GM19351 (cell line): Measurements from ENCODE around the gene SLAMF8.

Experiments used
- ATAC-seq: cut with Tn5 transposase; IDR thresholded peaks from one replicate; pipeline ENCODE4 v1.9.1; 2021; ENCODE audit warnings: mild to moderate bottlenecking, moderate library complexity; ENCODE audit not compliant: unreplicated experiment

Gene SLAMF8

GRCh38 chr1:159845751-159846629 is 19.3 kb downstream of the SLAMF8 start:
- ATAC-seq, result no peak

GRCh38 chr1:159847231-159847630 is 20.6 kb downstream of the SLAMF8 start:
- ATAC-seq, result no peak

GRCh38 chr1:159848326-159848725 is 21.7 kb downstream of the SLAMF8 start:
- no peak for ATAC-seq

- no peak for ATAC-seq
These were observed 23.1 kb downstream of the SLAMF8 start for GRCh38 chr1:159849626-159850366.

DNA sequence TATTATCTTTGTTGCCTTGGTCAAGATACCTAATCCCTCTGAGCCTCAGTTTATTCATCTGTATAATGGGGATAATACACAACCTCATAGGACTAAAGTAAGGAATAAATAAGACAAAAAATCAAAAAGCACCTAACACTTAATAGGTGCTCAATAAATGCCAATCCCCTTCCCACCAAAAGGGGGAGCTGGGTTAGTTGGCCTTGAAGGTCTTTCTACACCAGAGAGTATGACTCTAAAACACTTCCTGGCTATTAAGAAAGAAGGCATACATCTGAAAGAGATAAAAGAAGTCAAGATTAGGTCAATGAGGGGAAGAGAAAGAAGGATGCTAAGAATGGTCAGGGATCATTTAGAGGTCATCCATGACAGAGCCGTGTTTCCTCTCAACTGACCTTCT is 24.7 kb downstream of the SLAMF8 start:
- ATAC-seq, result no peak

DNA sequence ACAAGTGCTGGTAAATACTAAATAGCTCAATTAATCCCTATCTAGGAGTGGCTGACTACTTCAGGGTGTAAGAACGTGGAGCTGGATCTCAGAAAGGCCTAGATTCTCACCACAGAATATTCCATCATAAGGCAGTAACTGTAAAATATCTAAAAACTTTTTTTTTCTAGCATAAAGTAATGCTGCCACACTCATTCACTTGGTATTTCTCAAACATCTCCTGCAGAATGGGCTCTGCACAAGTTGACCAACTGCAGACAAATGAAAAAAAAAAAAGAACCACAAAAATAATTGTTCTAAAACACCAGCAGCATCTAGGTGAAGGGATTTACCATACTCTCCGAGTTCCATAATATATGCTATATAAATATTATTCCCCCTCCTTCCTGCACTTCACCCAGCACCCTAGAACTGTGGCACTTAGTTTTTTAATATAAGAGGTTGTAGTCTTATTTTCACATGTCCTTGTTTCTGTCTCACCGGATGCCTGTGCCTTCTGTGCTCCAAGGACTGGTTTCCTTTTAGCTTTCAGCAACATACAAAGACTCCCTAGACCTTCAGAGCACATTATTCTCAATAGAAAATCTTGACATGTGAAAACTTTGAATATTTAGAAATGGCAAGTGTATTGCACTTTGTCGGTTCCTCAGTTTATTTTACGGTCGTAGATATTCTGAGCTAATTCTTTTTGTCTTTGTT is 26.9 kb downstream of the SLAMF8 start:
- ATAC-seq, result no peak

DNA sequence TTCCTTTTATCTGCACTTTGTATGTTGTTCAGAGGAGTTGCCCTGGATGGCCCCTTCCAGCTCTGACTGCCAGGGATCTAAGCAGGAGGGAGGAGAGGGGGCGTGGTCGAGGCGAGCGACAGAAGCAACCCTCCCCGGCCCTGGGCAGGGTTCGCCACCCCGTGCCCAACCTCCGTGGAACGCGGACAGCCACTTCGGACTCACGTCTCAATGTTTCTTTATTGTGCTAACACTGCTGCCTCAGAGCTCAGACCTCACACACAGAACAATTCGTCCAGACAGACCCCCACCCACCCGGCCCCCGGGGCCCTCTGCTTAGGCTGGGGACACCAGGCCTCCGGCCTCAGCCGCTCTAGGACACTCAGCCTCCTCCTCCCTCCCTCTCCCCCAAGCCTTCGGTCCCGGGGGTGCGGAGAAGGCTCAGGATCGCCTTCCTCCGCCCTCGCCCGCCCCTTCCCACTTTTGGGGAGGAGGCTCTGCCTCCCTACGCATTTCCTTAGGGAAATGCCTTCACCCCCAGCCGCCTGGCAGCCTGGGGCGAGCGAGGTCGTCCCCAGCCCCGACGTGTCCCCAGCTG is 27.5 kb downstream of the SLAMF8 start:
- peak; percentile 6 for ATAC-seq

GRCh38 chr1:159854693-159855192 is 28.1 kb downstream of the SLAMF8 start:
- peak; percentile 94 for ATAC-seq

DNA sequence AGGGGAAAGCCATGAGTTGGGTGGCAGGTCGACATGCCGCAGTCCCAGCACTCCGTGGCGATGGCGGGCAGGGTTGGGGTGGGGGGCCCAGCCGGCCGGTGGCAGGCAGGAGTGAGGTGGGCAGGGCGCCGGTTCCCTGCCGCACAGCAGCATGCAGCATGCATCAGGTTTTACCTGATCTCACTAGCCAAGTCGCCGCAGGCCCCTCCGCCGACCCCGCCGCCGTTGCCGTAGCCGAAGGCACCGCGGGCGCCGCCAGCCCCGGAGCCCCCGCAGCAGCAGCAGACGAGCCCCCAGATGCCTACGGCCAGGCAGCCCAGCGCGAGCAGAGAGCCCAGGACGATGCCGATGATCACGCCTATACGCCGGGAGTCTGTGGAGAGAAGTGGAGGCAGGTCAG is 29.0 kb downstream of the SLAMF8 start:
- ATAC-seq, result no peak

DNA sequence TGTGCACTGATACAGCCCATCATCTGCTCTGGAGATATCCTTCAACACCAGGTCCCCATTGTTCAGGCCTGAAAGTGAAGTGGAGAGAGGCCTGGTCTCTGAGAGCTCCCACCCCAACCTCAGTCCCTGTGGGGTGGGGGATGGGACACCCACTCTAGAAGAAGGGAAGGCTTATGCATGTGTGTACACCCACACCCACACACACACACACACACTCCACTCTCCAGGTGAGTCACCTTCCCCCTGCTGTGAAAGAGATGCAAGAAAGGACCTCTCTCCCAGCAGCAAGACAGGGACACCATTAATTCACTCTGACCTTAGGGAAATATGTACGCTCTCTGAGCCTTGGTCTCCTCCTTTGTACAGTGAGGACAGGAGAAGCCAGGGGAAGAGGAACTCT is 29.9 kb downstream of the SLAMF8 start:
- ATAC-seq, result no peak

DNA sequence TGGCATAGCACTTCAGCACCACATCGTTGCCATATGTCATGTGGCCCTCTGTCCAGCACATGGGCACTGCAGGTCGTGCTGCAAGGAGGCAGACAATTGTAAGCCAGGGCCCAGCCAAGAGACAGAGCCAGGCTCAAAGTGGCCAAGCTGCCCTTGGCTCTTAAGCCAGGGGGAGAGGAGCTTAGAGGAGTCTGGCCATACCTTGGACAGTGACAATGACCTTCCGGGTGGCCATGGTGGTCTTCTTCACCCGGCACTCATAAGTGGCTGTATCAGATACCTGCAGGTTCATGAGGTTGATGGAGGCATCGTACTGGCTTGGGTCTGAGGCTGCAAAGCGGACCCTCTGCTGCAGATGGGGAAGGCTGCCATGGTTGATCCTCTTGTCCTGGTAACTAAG is 31.2 kb downstream of the SLAMF8 start:
- ATAC-seq, result no peak

DNA sequence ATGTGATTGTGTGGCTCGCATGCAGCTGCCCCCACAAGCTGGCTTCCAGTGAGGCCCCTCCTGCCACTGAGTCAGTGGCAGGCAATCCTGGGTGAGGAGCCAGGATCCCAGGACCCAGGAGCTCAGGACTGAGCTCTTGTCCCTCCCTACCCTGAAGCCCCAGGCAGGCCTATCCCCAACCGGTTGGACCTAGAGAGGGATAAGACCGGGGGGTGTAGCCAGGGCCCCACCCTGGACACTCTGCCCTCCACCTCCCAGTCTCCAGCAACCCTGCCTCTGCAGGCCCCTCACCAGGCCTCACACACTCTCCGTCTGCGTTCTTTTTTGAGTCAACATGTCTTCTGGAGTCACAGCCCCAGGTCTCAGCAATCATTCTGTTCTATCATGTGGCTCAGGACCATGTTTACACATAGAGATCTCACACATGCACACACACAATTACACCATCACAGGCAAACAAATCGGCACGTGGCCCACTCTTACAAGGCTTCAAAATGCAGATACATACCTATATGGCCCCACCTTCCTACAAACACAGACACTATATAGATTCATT is 33.2 kb downstream of the SLAMF8 start:
- no peak for ATAC-seq

DNA sequence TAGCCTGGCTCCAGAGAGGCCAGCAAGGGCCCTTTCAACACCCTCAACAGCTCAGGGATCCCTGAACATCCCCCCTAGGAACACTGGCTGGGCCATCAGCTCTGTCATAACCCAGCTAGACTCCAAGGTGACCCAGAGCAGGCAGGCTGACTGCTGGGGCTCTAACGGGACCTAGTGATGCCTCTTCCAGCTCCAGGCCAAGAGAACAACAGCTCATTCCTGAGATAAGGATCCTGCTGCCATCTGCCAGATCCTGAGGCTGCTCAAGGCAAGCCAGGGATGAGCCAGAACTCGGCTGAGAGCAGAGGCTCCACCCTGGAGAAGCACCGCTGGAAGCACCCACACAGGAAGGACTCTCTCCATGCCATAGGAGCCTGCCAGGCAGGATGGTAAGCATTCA is 33.8 kb downstream of the SLAMF8 start:
- ATAC-seq, result no peak

GRCh38 chr1:159861218-159861617 is 34.5 kb downstream of the SLAMF8 start:
- no peak for ATAC-seq

DNA sequence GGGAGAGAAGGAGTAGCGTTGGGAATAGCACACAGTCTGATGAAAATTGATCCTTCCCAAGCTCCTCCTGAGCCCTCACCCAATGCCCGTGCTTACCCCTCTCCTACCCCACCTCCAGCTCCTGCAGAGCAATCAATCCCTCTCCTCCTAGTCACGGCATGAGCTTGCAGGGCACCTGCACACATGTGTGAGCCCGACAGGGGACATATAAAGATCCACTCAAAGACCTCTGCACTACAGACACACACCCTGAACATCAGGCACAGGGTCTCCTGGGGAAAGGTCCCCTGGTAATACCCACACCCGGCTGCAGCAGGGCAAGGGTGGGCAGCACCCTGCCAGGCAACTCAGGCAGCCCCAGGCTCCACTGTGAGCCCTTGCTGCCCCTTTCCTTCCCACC is 35.4 kb downstream of the SLAMF8 start:
- ATAC-seq, result no peak

GRCh38 chr1:159862557-159862956 is 35.9 kb downstream of the SLAMF8 start, which contains the start of gene VSIG8:
TSS of gene VSIG8 (minus strand) at chr1:159862657. CDS start at chr1:159862521, 136 bp downstream.
- no peak for ATAC-seq

GRCh38 chr1:159864262-159864661 is 37.6 kb downstream of the SLAMF8 start:
- ATAC-seq, result no peak

DNA sequence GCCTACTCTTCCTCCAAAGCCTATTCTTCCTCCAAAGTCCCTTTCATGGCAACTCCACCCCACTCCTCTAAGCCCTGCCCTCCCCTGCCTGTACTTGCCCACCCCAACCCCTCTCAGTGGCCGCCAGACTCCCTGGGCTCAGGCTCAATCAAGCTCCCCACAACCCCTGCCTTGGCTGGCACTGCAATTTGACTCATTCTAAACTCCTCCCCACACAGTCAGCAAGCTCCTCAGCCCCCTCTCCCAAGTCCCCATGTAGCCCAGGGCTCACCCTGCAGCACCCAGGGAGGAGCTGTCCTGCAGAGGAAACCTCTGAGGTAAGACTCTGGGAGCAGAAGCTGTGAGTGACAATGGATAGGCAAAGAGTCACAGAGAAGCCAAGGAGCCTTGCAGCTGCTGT is 39.4 kb downstream of the SLAMF8 start:
- no peak for ATAC-seq

DNA sequence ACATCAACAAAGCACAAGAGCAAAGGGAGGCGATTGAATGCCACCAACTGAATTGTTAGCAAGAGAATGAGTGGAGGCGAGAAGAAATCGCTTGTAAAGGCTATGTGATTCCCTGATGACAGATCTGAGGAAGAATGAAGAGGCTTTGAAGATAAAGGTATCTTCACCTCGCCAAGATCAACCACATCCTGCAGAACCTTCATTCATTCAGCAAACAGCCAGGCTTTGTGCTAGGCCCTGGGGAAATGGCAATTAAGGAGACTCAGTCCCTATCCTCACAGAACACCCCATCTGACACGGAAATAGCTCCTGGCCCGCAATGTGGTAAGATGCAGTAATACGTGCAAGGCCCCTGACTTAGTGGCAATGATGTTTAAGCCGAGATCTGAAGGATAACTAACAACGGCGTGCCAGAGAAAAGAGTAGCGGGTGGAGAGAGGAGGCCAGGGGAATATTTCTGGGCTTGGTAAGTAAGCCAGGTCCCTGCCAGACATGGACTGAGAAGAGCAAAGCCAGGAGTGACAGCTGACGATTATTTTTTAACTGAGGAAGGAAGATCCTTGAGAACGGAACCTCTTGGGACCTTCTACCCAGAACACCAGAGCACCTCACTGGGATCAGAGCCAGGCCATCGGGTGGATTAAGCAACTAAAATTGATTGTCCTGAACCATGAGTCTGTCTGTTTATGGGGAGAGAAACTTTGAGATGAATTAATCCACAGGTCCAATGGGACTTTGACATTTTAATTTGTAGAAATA is 40.4 kb downstream of the SLAMF8 start:
- ATAC-seq, result no peak

GRCh38 chr1:159867664-159868026 is 41.0 kb downstream of the SLAMF8 start:
- no peak for ATAC-seq
